Endodermal cell (in vitro differentiated cells): ENCODE data around the gene SGF29. TPM values are rescaled to one million over a fixed set of nuclear protein-coding genes. Genes with fewer than 3 reads are reported as not detected.

Experiments
- DNase-seq: peaks from one replicate; pipeline ENCODE4 v3.0.0-alpha.2; 2017
- H3K27ac ChIP-seq: 2 replicates; pipeline ENCODE4 v1.5.1; 2013; ENCODE audit warnings: mild to moderate bottlenecking, low read depth, low read length, moderate library complexity
- H3K27me3 ChIP-seq: 2 replicates; pipeline ENCODE4 v1.6.1; 2013; ENCODE audit warnings: mild to moderate bottlenecking, low read length, moderate library complexity; ENCODE audit not compliant: insufficient read depth, control insufficient read depth, poor library complexity, severe bottlenecking
- H3K36me3 ChIP-seq: 2 replicates; pipeline ENCODE4 v1.7.0; 2013; ENCODE audit warnings: mild to moderate bottlenecking, low read length, moderate library complexity; ENCODE audit not compliant: control insufficient read depth, insufficient read depth
- H3K4me1 ChIP-seq: one replicate; pipeline ENCODE4 v1.7.0; 2013; ENCODE audit warnings: low read length; ENCODE audit not compliant: control insufficient read depth, insufficient read depth
- H3K4me3 ChIP-seq: 2 replicates; pipeline ENCODE4 v1.5.1; 2013; ENCODE audit warnings: mild to moderate bottlenecking, low read length, moderate library complexity
- H3K9ac ChIP-seq: 2 replicates; pipeline ENCODE4 v1.6.1; 2013; ENCODE audit warnings: mild to moderate bottlenecking, low read length, moderate library complexity; ENCODE audit not compliant: poor library complexity, severe bottlenecking; ENCODE audit errors: extremely low read depth
- H3K9me3 ChIP-seq: 2 replicates; pipeline ENCODE4 v1.6.1; 2013; ENCODE audit warnings: mild to moderate bottlenecking, low read length, moderate library complexity; ENCODE audit not compliant: control insufficient read depth
- H3K27ac Mint-ChIP-seq: 2 replicates; pipeline ENCODE4 v1.8.0; 2020; ENCODE audit warnings: mixed read lengths
- H3K27me3 Mint-ChIP-seq: 2 replicates; pipeline ENCODE4 v1.8.0; 2021; ENCODE audit warnings: mild to moderate bottlenecking, mixed read lengths; ENCODE audit not compliant: insufficient read depth
- H3K36me3 Mint-ChIP-seq: 2 replicates; pipeline ENCODE4 v1.8.0; 2020; ENCODE audit warnings: low read depth, mixed read lengths
- H3K4me1 Mint-ChIP-seq: 2 replicates; pipeline ENCODE4 v1.8.0; 2020; ENCODE audit warnings: mixed read lengths
- H3K4me3 Mint-ChIP-seq: 2 replicates; pipeline ENCODE4 v1.8.0; 2020; ENCODE audit warnings: mild to moderate bottlenecking, moderate library complexity, mixed read lengths
- H3K9me3 Mint-ChIP-seq: 2 replicates; pipeline ENCODE4 v1.8.0; 2020; ENCODE audit warnings: mild to moderate bottlenecking, mixed read lengths
- WGBS, 2 experiments: methylation state at CpG; one replicate each; pipeline versions ENCODE4 v1.1.5 to v1.1.7; 2013; ENCODE audit warnings: missing lambda C conversion rate in 2 of 2, mixed read lengths in 1 of 2; ENCODE audit not compliant: insufficient coverage in 1 of 2, insufficient read length in 1 of 2; 5-methylcytosine and 5-hydroxymethylcytosine counted together
- total RNA-seq, 2 donors: library from RNA; stranded (reverse); fragmentation: NEBNext Ultra II Directional in 1 of 2; extraction: Animal tissue kit (Norgen Biotek cat#: 25700) in 1 of 2; gene quantifications; 2 replicates in 1 of 2; 3 replicates in 1 of 2; pipeline ENCODE4 v1.2.1, GENCODE V29; 2021
- TF ChIP-seq, protein P1 (sequence below): fragments of 200-600 bp; sonication (generic); conservative IDR thresholded peaks from 2 replicates; pipeline ENCODE4 v1.5.0; 2021; ENCODE audit warnings: antibody characterized with exemption, mild to moderate bottlenecking

Gene SGF29
- total RNA-seq, 2 donors from 2014 or later, result 16.5 to 18.9 TPM

DNA sequence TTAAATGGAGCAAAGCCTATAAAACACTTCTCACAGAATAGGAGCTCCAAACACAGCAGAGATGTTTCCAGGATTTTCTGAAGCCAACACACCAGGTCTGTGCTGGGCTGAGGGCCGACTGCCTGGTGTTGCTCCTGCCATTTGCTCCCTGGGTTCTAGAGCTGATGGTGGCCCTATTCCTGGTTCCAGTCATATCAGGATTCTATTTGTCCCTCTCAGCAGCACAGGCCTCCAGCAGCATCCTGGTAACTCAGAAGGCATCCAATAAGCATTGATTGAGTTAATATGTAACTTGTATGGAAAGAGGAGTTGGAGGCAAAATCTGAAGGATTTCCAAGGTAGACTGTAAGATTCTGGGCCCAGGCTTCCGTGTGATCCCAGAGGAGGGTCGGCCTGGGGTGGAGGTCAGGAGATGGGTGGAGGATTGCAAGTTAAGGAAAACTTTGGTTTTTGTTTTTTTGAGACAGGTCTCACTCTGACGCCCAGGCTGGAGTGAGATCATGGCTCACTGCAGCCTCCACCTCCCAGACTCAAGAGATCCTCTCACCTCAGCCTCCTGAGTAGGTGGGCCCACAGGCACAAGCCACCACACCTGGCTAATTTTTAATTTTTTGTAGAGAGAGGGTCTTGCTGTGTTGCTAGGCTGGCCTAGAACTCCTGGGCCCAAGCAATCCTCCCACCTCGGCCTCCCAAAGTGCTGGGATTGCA is 20.6 kb upstream of the SGF29 start:
- no peak overlapping the region for H3K27ac Mint-ChIP-seq
- Histone ChIP-seq H3K27me3 (no peaks in the 10 kb centered on the region), H3K9ac (no peak overlapping the region), H3K4me3 (no peak overlapping the region), H3K27ac (no peak overlapping the region), H3K4me1 (no peaks in the 10 kb centered on the region), H3K36me3 (no peaks in the 10 kb centered on the region), H3K9me3 (no peaks in the 10 kb centered on the region)
- H3K9me3 Mint-ChIP-seq, result no peaks in the 10 kb centered on the region
- no peaks in the 10 kb centered on the region for H3K27me3 Mint-ChIP-seq
- DNase-seq, result no peak
- 85 to 92% methylated on average over 4 to 5 of the region's 5 CpGs for WGBS, 2 experiments
- no peaks in the 10 kb centered on the region for H3K36me3 Mint-ChIP-seq
- TF ChIP-seq, protein P1, sequence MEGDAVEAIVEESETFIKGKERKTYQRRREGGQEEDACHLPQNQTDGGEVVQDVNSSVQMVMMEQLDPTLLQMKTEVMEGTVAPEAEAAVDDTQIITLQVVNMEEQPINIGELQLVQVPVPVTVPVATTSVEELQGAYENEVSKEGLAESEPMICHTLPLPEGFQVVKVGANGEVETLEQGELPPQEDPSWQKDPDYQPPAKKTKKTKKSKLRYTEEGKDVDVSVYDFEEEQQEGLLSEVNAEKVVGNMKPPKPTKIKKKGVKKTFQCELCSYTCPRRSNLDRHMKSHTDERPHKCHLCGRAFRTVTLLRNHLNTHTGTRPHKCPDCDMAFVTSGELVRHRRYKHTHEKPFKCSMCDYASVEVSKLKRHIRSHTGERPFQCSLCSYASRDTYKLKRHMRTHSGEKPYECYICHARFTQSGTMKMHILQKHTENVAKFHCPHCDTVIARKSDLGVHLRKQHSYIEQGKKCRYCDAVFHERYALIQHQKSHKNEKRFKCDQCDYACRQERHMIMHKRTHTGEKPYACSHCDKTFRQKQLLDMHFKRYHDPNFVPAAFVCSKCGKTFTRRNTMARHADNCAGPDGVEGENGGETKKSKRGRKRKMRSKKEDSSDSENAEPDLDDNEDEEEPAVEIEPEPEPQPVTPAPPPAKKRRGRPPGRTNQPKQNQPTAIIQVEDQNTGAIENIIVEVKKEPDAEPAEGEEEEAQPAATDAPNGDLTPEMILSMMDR, result no peak
- H3K4me3 Mint-ChIP-seq, result no peak overlapping the region
- peaks cover 5% of the 10 kb centered on the region for H3K4me1 Mint-ChIP-seq

DNA sequence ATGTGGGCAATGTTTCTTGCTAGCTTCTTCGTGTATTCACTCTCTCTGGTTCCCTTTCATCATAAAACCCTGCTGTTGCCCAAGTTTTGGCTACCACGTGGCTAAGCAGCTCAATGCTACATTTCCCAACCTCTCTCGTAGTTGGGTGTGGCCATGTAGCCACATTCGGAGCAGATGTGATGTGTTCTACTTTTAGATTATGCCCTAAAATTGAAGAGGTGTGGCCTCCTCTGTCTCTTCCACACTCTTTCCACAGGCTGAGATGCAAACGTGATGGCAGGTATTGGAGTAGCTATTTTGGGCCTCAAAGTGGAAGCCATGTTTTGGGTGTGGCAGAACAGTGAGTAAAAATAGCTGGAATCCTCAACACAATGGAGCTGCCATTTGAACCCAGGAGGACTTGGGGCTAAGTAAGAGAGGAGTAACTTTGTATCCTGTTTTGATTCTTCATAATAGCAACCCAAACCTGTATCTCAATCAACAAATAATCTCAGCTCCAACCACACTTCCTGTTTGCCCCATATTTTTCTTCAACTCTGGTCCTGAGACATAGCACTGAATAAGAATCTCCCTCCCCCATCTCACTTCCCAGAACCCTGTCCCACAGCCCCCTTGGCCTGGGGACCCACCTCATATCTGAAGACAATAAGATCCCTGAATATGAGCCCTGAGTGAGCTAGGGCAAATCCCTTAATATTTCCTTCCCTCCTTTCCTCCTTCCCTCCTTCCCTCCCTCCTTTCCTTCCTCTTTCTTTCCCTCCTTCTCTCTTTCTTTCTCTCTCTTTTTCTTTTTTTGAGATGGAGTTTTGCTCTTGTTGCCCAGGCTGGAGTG is 19.0 kb upstream of the SGF29 start:
- 86 to 89% methylated on average over 1 to 5 of the region's 5 CpGs for WGBS, 2 experiments
- H3K27ac Mint-ChIP-seq, result no peak overlapping the region
- no peaks in the 10 kb centered on the region for H3K9me3 Mint-ChIP-seq
- Histone ChIP-seq H3K27me3 (no peaks in the 10 kb centered on the region), H3K36me3 (no peaks in the 10 kb centered on the region), H3K4me1 (no peaks in the 10 kb centered on the region), H3K4me3 (no peak overlapping the region), H3K9ac (no peak overlapping the region), H3K9me3 (no peaks in the 10 kb centered on the region), H3K27ac (no peak overlapping the region)
- no peak overlapping the region for H3K4me3 Mint-ChIP-seq
- TF ChIP-seq, protein P1, result no peak
- no peak for DNase-seq
- H3K27me3 Mint-ChIP-seq, result no peaks in the 10 kb centered on the region
- H3K36me3 Mint-ChIP-seq, result no peaks in the 10 kb centered on the region
- peaks cover 5% of the 10 kb centered on the region for H3K4me1 Mint-ChIP-seq

DNA sequence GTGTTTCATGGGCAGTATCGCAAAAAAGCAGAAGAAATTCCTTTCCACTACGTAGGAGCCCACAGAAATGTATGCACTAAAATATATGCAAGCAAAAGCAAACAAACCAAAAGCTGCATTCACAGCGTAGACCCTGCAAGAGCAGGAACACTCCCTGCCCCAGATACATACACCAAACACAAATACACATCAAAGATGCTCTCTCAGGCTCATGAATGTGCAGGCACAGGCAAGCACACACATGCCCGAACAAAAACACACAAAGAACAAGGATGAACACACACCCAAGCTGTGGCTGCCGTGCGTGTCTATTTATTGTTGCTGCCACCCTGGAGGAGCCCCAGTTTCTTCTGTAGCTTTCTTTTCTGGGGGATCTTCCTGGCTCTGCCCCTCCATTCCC is 16.6 kb upstream of the SGF29 start:
- TF ChIP-seq, protein P1, result no peak
- no peak overlapping the region for H3K27ac ChIP-seq
- no peaks in the 10 kb centered on the region for H3K27me3 Mint-ChIP-seq
- H3K4me1 ChIP-seq, result no peaks in the 10 kb centered on the region
- H3K36me3 Mint-ChIP-seq, result no peaks in the 10 kb centered on the region
- no peak overlapping the region for H3K4me3 Mint-ChIP-seq
- no peak overlapping the region for H3K9ac ChIP-seq
- no peak overlapping the region for H3K27ac Mint-ChIP-seq
- H3K9me3 ChIP-seq, result no peaks in the 10 kb centered on the region
- H3K4me3 ChIP-seq, result no peak overlapping the region
- no peaks in the 10 kb centered on the region for H3K27me3 ChIP-seq
- no peak for DNase-seq
- peaks cover 2% of the 10 kb centered on the region for H3K4me1 Mint-ChIP-seq
- H3K9me3 Mint-ChIP-seq, result no peaks in the 10 kb centered on the region
- no peaks in the 10 kb centered on the region for H3K36me3 ChIP-seq
- WGBS, 2 experiments, result 90 to 100% methylated on average over 3 to 6 of the region's 6 CpGs
